Left ventricle myocardium superior (tissue), 1 donor: ENCODE measurements around the gene CNST. TPM values are rescaled to one million over a fixed set of nuclear protein-coding genes. Genes with fewer than 3 reads are reported as not detected.
A peak's percentile ranks its signal among the peaks of the same experiment; 100 is the strongest.
"Not testable (repeated sequence)": the region's sequence is repeated elsewhere in the genome, so short reads cannot be mapped to it uniquely, and the experiment has no call there.

Experiments used
- ATAC-seq: fragments of 200-7000 bp; cut with Tn5 transposase; one replicate; pipeline ENCODE4 v1.9.1; 2020; ENCODE audit warnings: mild to moderate bottlenecking, moderate library complexity
- DNase-seq: peaks from one replicate; pipeline ENCODE4 v3.0.0-alpha.2; 2020
- intact Hi-C: fragments of 100-400 bp; cut with micrococcal nuclease; formaldehyde crosslinking; loops from one replicate; pipeline ENCODE4 v1.11.0; 2022
- total RNA-seq: library from RNA; stranded (reverse); fragmentation: NEBNext Ultra II Directional; extraction: Animal tissue kit (Norgen Biotek cat#: 25700); gene quantifications from one replicate; pipeline ENCODE4 v1.2.1, GENCODE V29; 2021
- donor health status: DM: no; HTN: yes; CAD: no; lungs with severe emphysema.

CNST gene
- total RNA-seq, 1 donor from 2014 or later, result 20.2 TPM

DNA sequence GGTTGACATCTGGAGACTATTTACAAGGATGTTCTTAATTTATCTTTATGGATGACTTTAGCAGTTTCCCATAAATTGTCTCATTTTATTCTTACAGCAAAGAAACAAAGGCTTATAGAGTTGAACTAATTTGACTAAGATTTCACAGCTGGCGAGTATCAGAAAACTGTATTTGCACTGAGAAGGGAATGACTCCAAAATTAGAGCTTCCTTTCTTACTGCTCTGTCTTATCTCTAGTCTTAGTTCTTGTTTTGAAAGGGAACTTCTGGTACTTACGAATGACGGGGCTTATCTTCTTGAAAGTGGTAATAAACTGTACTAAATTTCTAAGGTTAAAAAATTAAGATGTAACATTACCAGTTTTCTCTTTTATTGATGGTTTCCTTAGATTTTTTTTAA, 13.6 kb downstream of the CNST start:
- DNase-seq (no peak), ATAC-seq (peak; percentile 37)
- intact Hi-C loops, result no loop called here

DNA sequence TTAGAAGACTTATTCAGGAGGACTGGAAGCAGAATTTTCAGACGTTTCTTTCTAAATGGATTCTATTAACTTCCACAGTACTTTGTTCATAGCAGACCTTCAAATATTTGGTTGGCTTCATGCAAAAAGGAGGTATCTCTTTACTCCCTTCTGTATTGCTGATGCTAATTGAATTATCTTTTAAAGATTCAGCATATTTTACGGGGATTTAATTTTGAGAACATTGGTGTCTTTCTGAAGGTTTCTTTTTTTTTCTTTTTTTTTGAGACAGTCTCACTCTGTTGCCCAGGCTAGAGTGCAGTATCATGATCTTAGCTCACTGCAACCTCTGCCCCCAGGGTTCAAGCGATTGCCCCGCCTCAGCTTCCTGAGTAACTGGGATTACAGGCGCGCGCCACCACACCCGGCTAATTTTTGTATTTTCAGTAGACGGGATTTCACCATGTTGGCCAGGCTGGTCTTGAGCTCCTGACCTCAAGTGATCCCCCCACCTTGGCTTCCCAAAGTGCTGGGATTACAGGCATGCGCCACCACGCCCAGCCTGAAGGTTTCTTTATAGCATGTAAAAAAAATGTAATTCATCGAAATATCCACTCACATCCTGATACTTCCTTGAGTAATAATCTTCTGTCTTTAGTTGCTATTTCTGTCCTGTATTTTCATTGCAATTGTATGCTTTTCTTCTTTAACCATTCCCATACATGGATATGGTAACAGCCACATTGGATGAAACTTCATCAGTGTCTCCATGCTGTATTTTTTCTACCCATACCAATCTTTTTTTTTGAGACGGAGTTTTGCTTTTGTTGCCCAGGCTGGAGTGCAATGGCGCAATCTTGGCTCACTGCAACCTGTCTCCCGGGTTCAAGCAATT, 14.5 kb downstream of the CNST start:
- no peak for ATAC-seq
- DNase-seq, result no peak
- intact Hi-C loops, result no loop called here

DNA sequence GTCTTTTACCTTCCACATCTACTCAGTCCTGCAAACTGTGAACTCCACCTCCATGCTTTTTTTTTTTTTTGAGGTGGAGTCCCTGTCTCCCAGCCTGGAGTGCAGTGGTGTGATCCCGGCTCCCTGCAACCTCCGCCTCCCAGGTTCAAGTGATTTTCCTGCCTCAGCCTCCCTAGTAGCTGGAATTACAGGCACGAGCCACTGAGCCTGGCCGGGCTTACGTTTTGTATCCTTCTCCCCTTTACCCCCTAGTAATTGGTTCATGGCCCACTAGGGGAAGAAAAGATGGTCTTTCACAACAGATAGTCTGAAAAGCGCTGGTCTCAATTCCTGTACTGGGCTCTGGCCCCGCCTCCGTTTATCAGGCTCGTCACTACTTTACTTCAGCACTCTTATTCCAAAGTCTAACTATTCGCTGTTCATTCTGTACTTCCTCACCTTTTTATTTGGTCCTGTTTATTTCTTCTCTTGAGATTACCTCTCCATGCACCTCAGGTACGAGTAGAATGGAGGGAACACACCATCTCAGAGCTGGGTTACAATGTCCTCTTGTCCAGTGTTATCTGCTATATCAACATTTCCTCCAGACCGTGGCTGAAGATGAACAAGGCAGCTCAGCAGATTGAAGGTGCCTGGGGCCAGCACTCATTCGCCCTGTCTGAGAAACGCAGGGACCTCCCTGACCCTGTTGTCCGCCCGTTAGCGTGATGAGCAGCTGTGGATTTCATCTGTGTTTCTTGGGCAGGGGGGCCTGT, 16.2 kb downstream of the CNST start:
- ATAC-seq, result no peak
- intact Hi-C loops, result no loop called here

DNA sequence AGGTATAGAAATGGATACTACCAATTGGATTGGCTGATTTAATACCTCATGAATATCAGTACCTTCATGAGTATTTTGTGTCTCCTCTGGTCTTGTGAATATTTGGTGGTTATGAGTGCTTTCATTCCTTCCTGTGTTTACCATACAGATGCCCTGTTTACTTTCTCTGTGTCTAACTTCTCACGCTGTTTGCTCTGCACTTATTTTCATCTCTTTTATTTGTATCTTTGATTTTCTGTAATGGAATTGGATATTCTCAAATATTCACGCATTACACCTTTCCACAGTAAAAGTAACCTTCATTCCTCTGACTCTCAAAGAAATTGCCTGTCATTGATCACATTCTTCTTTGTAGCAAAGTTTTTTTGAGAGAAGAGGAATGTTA, 16.8 kb downstream of the CNST start:
- DNase-seq (no peak), ATAC-seq (no peak)
- intact Hi-C loops, result no loop called here

More for the DNA sequence above, 16.2 kb downstream of the CNST start:
- no peak for DNase-seq

DNA sequence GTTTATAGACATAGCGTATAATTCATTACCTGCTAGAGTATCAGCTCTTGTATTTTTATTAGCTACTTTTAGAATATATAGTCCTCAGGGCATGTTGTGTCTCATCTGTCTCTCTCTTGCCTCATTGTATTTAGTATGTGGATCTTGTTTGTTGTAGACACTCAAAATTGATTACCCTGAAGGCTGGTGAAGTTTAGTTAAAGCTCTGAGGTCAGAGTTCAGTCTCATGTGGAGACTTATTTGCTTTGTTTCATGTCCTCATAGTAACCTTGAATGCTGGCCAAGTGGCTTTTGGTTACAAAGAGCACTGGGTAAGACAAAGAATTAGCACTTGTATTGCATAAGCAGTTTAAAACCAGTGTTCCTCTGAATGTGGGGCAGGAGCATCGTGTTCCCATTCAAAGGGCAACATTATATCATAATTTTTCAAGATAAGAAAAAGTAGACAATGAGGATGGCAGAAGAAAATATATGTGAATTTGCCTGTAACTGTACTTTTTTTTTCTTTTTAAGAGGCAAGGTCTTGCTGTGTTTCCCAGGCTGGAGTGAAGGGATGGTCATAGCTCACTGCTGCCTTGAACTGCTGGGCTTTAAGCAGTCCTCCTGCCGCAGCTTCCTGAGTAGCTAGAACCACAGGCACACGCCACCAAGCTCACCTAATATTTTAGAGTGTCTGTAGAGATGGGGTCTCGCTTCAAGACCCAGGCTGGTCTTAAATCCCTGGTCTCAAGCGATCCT, 17.4 kb downstream of the CNST start:
- DNase-seq (no peak), ATAC-seq (peak; percentile 75)
- intact Hi-C loops, result no loop called here

DNA sequence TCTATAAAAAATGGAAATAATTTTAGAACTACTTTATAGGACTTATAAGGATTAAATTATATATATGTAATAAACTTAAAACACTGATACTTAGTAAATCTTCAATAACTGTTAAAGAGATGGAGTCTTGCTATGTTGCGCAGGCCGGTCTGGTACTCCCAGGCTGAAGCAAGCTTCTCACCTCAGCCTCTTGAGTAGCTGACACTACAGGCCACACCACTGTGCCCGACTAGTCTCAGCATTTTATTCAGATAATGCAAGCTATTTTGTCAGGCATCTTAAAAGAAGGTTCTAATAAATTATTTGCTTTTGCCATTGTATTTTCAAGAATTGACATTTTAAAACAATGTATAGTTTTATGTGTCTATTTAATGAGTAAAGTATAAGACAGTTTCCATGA, 20.8 kb downstream of the CNST start:
- intact Hi-C loops, result no loop called here
- DNase-seq, result no peak
- no peak for ATAC-seq

DNA sequence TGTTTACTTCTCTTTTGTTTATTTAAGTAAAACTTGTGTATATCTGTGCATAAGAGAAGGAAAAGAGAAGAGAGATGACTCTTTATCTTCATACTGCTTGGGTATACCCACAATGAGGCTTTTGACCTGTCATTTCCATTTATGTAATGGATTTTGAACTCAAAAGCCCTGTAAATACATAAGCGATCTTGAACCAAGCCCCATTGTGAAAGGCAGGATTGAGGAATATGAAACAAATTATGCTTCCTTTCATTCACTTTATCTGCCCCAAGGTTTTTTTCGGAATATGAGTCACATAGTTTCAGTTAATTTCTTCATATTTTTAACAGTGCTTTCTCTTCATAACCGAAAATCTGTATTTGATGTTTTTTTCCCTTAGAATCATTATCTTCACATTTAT, 21.4 kb downstream of the CNST start:
- intact Hi-C loops, result no loop called here
- DNase-seq, result no peak

DNA sequence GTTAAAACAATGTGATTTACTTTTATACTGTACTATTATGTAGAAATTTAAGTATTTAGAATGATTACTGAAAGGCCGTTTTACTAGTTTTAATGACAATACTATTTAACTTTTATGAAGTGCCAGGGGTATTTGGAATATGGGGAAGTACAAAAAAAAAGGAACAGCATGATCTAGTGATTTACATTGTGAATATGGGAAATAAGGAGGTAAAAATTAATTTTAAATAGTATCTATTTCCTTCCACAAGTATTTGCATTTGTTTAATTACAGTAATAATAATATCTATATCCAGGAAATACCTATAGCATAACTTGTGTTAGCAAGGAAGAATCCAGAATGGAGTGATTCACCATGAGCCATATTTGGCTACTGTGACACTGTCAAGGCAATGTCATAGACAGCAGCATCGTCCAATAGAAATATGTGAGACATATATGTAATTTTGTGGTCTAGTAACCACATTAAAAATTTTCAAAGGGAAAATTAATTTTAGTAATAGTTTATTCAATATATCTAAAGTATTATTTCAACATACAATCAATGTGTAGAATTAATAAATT, 22.0 kb downstream of the CNST start:
- intact Hi-C loops, result no loop called here
- DNase-seq, result no peak
- ATAC-seq, result no peak

More for the DNA sequence above, 21.4 kb downstream of the CNST start:
- no peak for ATAC-seq

DNA sequence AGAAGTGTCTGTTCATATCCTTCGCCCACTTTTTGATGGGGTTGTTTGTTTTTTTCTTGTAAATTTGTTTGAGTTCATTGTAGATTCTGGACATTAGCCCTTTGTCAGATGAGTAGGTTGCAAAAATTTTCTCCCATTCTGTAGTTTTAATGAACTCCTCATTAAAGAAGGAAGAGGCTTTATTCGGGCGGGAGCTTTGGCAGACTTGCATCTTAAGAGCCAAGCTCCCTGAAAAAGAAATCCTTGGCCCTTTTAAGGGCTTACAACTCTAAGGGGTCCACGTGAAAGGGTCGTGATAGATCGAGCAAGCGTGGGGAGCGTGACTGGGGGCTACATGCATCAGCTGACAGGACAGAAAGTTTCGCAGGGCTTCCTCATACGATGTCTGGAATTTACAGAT, 23.7 kb downstream of the CNST start:
- ATAC-seq, DNase-seq, intact Hi-C loops: not testable (repeated sequence)

DNA sequence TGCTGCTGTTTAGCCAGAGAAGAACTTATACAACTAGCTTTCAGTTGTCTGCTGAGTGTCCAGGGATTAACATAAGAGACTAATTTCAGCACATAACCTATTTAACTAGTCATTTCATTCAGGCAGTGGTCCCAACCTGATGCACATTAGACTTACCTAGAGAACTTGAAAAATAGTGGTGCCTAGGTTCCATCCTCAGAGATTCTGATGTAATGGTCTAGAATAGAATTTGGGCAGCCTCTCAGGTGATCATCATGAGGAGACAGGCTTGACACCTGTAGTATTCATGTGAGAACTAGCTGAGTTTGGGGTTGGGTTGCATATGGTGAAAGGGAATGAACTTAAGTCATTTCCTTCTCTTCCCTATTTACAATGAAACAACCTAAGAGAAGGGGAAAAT, 24.8 kb downstream of the CNST start:
- DNase-seq (no peak), ATAC-seq (no peak)
- intact Hi-C loops, result no loop called here

DNA sequence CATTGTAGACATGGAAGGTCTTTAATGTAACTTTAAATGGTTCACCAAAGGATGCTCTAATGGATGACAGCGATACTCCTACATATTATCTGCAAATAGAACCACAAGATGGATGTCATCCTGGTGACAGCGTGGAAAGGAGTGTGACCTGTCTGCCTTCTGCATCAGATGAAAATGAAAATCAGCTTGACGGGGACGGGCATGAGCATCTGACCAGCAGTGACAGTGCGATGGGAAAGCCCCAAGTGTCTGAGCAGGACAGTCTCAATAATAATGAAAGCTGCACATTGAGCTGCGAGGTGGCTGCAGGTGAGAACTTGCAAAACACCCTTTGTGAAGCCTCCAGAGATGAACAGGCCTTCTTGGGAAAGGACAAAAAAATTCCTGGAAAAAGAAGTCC, 25.2 kb downstream of the CNST start:
- DNase-seq (no peak), ATAC-seq (no peak)
- intact Hi-C loops, result no loop called here

DNA sequence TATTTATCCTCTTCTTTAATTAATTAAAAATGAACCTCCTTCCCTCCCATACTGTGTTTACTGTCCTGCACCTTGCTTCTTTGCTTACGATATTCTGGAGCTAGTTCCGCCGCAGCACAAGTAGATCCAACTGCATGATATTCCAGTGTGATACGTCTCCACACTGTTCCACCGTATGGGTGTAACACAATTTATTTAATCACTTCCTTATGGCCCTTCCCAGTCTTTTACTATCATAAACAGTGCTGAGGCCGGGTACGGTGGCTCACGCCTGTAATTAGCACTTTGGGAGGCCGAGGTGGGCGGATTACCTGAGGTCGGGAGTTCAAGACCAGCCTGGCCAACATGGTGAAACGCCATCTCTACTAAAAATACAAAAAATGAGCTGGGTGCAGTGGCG, 25.7 kb downstream of the CNST start:
- DNase-seq, result no peak
- ATAC-seq, result no peak
- intact Hi-C loops, result no loop called here

DNA sequence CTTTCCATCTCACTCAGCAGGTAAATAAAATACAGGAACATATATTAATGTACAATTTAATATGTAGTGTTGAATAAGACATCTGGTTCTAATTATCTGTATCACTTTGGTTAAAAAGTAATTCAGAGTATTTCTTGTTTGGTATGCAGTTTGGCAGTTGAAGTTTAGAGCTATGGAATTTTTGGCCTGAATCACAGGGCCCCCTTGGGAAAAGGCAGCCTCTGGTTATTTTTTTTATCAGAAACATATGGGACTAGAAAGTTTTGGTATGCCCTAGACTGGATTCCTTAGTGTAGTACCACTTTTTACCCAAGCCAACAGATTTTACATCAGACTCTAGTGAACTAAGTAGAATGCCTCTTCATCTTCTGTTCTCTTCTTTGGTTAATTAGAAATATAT, 26.4 kb downstream of the CNST start:
- no peak for DNase-seq
- intact Hi-C loops, result no loop called here
- no peak for ATAC-seq

DNA sequence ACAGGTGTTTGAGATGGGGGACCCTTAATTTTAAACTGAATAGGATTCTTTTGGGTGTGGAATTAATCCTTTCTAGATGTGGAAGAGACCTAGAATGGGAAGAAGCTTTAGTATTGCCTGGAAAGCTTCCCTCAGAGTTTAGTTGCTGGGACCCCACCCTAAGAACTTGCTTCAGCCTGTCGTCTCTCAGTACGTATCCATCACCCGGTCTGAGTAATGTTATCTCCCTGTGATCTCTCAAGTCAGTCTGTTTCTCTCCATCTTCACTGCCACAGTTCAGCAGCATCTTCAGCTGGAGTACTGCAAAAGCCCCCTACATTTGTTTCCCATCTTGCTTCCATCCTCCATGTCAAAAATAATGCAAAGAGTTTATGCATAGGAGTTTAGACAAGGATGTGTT, 28.9 kb downstream of the CNST start:
- intact Hi-C loops, result no loop called here
- ATAC-seq, result no peak
- no peak for DNase-seq

DNA sequence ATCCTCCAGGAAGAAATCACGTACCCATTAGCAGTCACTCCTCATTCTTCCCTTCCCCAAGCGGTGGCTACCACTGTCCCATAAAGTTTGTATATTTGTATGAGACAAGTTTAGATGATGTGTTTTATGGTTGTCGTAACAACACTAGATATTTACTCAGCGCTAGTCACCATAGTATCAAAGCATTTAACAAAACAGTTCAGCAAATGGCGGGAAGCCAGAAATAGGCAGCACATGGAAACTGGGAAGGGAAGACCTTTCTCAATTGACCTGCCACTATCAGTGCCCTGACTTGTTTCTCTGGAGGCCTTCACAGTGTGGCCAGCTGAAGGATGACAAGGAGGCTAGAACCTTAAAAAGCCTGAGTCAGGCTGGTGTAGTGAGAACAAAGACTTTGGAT, 31.1 kb downstream of the CNST start:
- ATAC-seq (peak; percentile 93), DNase-seq (no peak)
- intact Hi-C loops, result no loop called here

DNA sequence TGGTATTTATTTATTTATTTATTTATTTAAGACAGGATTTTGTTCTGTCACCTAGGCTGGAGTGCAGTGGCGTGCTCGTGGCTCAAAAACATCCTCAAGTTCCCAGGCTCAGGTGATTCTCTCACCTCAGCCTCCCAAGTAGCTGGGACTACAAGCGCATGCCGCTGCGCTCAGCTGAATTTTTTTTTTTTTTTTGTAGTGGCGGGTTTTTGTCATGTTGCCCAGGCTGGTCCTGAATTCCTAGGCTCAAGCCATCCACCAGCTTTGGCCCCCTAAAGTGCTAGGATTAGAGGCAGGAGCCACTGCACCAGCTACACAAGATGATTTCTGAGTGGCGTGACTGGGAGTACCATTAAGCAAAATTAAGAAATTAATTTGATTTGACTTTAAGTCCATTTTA, 31.7 kb downstream of the CNST start:
- intact Hi-C loops, result no loop called here
- ATAC-seq (peak; percentile 2), DNase-seq (no peak)

DNA sequence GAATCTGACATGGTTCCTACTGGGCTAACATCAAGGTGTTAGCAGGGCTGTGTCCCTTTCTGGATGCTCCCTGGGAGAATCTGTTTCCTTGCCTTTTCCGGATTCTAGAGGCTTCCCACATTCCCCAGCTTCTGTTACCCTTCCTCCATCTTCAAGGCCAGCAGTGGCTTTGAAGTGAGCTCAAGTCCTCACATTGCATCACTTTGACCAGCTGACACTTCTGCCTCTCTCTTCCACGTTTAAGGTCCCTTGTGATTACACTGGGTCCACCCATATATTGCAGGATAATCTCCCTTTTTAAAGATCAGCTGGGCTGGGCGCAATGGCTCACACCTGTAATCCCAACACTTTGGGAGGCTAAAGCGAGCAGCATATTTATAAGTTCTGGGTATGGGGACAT, 33.1 kb downstream of the CNST start:
- DNase-seq, result no peak
- intact Hi-C loops, result no loop called here
- no peak for ATAC-seq

DNA sequence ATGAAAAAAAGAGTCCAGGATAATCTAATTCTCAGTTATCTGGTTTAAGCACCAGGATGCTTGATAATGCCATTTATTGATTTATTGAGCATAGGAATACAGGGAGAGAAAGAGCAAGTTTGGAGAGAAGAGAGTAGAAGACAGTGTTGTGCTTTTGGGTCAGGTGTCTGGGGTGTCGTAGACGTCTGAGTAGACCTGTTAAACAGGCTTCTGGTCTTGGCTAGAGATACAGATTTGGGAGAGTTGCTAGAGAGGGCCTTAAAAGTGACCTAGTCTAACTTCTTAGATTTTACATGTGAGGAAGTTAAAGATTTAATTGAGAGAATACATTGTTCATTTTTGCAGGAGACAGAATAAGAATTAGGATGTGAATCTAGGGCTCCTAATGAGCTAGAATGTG, 34.3 kb downstream of the CNST start:
- ATAC-seq, result no peak
- DNase-seq, result no peak
- intact Hi-C loops, result no loop called here

DNA sequence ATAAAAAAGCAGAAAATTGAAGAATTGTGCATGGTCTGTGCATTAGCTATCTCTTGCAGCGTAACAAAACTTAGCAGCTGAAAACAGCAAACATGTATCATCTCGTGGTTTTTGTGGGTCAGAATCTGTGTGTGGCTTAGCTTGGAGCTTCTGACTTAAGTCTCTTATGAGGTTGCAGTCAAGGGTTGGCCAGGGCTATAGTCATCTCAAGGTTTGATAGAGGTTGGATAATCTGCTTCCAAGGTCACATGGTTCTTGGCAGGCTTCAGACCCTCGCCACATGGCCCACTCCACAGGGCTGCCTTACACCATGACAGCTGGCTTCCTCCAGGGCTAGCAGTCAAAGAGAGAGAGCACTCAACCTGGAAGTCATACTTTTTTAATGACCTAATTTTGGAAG, 35.9 kb downstream of the CNST start:
- intact Hi-C loops, result no loop called here
- DNase-seq, result no peak
- ATAC-seq, result no peak

DNA sequence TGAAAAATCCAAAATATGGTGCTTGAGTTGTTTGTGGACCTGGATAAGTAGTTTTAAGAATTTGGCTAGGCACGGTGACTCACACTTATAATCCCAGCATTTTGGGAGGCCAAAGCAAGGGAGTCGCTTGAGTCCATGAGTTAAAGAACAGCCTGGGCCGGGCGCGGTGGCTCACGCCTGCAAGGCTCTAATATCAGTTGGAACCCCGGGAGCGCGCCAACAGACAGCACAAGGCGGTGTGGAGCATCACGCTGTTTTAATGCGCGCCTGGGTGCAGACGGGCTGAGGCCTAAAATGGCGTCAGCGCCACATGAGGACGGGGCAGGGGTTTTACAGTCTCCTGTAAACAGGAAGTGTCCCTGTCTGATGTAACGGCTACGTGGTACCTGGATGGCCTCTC, 39.0 kb downstream of the CNST start:
- ATAC-seq, DNase-seq, intact Hi-C loops: not testable (repeated sequence)
